GM12878 (cell line): ENCODE results near the gene ACTN2. TPM values are rescaled to one million over a fixed set of nuclear protein-coding genes. Genes with fewer than 3 reads are reported as not detected.

Source experiments
- ATAC-seq: fragments of 200-7000 bp; cut with Tn5 transposase; 3 replicates; pipeline ENCODE4 v1.9.1; 2020; ENCODE audit warnings: mild to moderate bottlenecking, moderate library complexity
- BruUV-seq: library from RNA; stranded (reverse); fragments of 400-500 nt; replicated peaks from 2 replicates; lab custom pipeline; 2021; lab: Mats Ljungman, UMichigan
- CTCF ChIA-PET: fragments of 300-600 bp; sonication (Branson Sonifier 250); formaldehyde crosslinking; extraction: SDS; loops from one replicate; lab custom pipeline; 2021; ENCODE audit warnings: inconsistent platforms; lab: Yijun Ruan, JAX
- POLR2A ChIA-PET: fragments of 350-600 bp; formaldehyde crosslinking; extraction: SDS; loops from one replicate; lab custom pipeline; 2021; ENCODE audit warnings: inconsistent platforms; lab: Charles Lee
- RAD21 ChIA-PET: fragments of 300-600 bp; sonication (Branson Sonifier 250); formaldehyde crosslinking; loops from one replicate; lab custom pipeline; 2023; ENCODE audit warnings: antibody characterized with exemption; ENCODE audit not compliant: unreplicated experiment; lab: Charles Lee
- SMC1A ChIA-PET: fragments of 300-600 bp; sonication (Branson Sonifier 250); formaldehyde crosslinking; loops from one replicate; lab custom pipeline; 2023; ENCODE audit not compliant: unreplicated experiment, uncharacterized antibody; lab: Charles Lee
- DNase-seq: peaks from one replicate; pipeline ENCODE4 v3.0.0-alpha.2; 2011; ENCODE audit warnings: low read depth, low spot score
- FAIRE-seq: peaks from 3 replicates; lab custom pipeline; 2011; peaks lifted over from hg19 to GRCh38; lab: Jason Lieb, UNC
- H2AFZ ChIP-seq: 2 replicates; pipeline ENCODE4 v1.6.0; 2011; ENCODE audit warnings: low read depth, low read length, control low read depth; ENCODE audit not compliant: control insufficient read depth
- H3K27ac ChIP-seq: 2 replicates; pipeline ENCODE4 v1.5.1; 2011; ENCODE audit warnings: control low read depth; ENCODE audit not compliant: control insufficient read depth, insufficient read depth
- H3K27me3 ChIP-seq, 2 experiments: replicated peaks in 1 of 2; 2 replicates each; pipeline versions ENCODE4 v1.6.0 to v1.6.1; 2011; ENCODE audit warnings: low read length in 1 of 2; ENCODE audit not compliant: control insufficient read depth in 2 of 2, insufficient read depth in 2 of 2
- H3K36me3 ChIP-seq, 2 experiments: 2 replicates each; pipeline ENCODE4 v1.5.1; 2011; ENCODE audit warnings: low read length in 1 of 2; ENCODE audit not compliant: control insufficient read depth in 2 of 2, insufficient read depth in 2 of 2
- H3K4me1 ChIP-seq: 2 replicates; pipeline ENCODE4 v1.6.1; 2011; ENCODE audit warnings: mild to moderate bottlenecking, low read length, moderate library complexity, mixed read lengths; ENCODE audit not compliant: control insufficient read depth, insufficient read depth
- H3K4me2 ChIP-seq: 2 replicates; pipeline ENCODE4 v1.6.0; 2011; ENCODE audit warnings: control low read depth; ENCODE audit not compliant: control insufficient read depth, insufficient read depth
- H3K4me3 ChIP-seq: fragments of 200-600 bp; sonication (generic); 2 replicates; pipeline ENCODE4 v1.5.1; 2016
- H3K79me2 ChIP-seq: 2 replicates; pipeline ENCODE4 v1.6.0; 2011; ENCODE audit warnings: low read length; ENCODE audit not compliant: control insufficient read depth, insufficient read depth
- H3K9ac ChIP-seq: 2 replicates; pipeline ENCODE4 v1.8.0; 2011; ENCODE audit warnings: low read length, control low read depth, mixed read lengths; ENCODE audit not compliant: control insufficient read depth, insufficient read depth
- H3K9me3 ChIP-seq: replicated peaks from 3 replicates; pipeline ENCODE4 v1.5.1; 2011; ENCODE audit warnings: mild to moderate bottlenecking, low read length; ENCODE audit not compliant: control insufficient read depth, insufficient read depth
- H4K20me1 ChIP-seq: 2 replicates; pipeline ENCODE4 v1.6.0; 2011; ENCODE audit not compliant: control insufficient read depth, insufficient read depth
- DPF2 ChIP-seq: fragments of 450-650 bp; IDR thresholded peaks from 2 replicates; pipeline ENCODE4 v1.6.1; 2017; ENCODE audit warnings: mild to moderate bottlenecking
- MEF2A ChIP-seq: IDR thresholded peaks from 2 replicates; pipeline ENCODE4 v1.6.1; 2011; ENCODE audit warnings: low read depth, mild to moderate bottlenecking, low read length, moderate library complexity; ENCODE audit not compliant: insufficient read depth
- PKNOX1 ChIP-seq: fragments of 450-650 bp; IDR thresholded peaks from 2 replicates; pipeline ENCODE4 v1.6.1; 2016; ENCODE audit warnings: mild to moderate bottlenecking
- RELB ChIP-seq: fragments of 450-650 bp; IDR thresholded peaks from 2 replicates; pipeline ENCODE4 v1.6.1; 2017; ENCODE audit warnings: low read depth, mild to moderate bottlenecking, moderate library complexity
- TCF7 ChIP-seq: IDR thresholded peaks from 2 replicates; pipeline ENCODE4 v1.6.1; 2014; ENCODE audit warnings: antibody characterized with exemption, borderline replicate concordance
- ZZZ3 ChIP-seq: IDR thresholded peaks from 2 replicates; pipeline ENCODE4 v1.6.1; 2011; ENCODE audit warnings: low read depth; ENCODE audit not compliant: control insufficient read depth, insufficient read length
- WGBS: methylation state at CpG from one replicate; pipeline ENCODE4 v1.1.6; 2016; ENCODE audit warnings: low lambda C conversion rate; ENCODE audit not compliant: insufficient replicate concordance, insufficient coverage; ENCODE audit errors: missing lambda C conversion rate; 5-methylcytosine and 5-hydroxymethylcytosine counted together
- in situ Hi-C: fragments of 300-500 bp; cut with MboI; formaldehyde crosslinking; loops from 9 replicates; pipeline ENCODE4 v1.14.3; 2018; ENCODE audit warnings: mixed read lengths
- intact Hi-C: fragments of 100-400 bp; cut with micrococcal nuclease; formaldehyde crosslinking; loops from one replicate; pipeline ENCODE4 v1.14.2; 2022; ENCODE audit not compliant: unreplicated experiment
- polyA plus RNA-seq, 11 experiments: library from polyadenylated mRNA; depleted of rRNA in 4 of 11; unstranded in 6 of 11; stranded (reverse) in 5 of 11; fragments of >200 nt; fragmentation: Nextera tagmentation in 4 of 11; fragmentation: Illumina TruSeq in 1 of 11; extraction: Ambion mirVana in 4 of 11; extraction: Trizol in 1 of 11; gene quantifications; 1 replicate in 1 of 11; 2 replicates in 10 of 11; pipeline versions ENCODE4 v1.2.1 to v1.2.3, GENCODE V29; 2011 to 2016; ENCODE audit warnings: inconsistent platforms in 2 of 11, missing spikeins in 2 of 11, low read depth in 1 of 11
- total RNA-seq, 4 experiments: library from RNA; depleted of rRNA in 3 of 4; stranded (reverse); fragments of >200 nt in 3 of 4; fragmentation: Illumina TruSeq in 1 of 4; extraction: Trizol in 1 of 4; gene quantifications; 2 replicates each; pipeline versions ENCODE4 v1.2.1 to v1.2.3, GENCODE V29; 2013 to 2021

Gene ACTN2
- total and polyA plus RNA-seq, 10 of the 15 experiments (the other 5 are each of a cell fraction or from before 2014, with no cell fraction given) = 0.10 TPM; not detected in 9

DNA sequence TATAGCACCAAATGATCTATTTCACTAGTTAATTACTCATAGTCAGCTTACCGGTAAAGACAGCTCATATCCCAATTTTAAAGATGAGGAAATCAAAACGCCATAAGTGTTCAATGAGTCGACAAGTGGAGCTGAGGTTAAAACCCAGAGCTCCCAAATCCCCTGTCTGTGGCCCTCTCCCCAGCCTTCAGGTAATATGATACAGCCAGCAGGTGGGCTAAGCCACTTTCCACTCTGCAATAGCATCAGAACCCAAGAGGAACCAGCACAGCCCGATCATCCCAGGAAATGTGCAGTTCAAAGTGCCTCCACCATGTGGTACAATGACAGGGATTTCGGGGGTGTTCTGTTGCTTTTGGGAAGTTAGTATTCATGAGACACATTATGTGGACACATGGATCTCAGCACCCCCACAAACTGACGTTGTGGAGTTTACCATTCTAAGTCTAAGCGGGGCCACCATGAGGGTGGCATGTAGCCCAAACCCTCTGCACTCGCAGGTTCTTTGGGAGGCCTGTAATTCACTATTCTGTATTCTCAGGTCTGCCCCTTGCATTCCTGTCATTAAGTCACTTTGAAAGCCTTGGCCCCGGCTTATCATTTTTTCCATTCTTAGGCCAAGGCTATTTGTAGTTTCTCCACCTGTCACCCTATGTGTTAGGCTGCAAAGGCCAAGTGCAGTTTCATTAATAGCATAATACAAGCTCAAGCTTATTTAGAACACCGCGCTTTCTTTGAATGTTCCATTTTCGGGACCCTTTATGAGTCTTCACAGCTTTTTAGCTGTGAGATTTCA, 26.3 kb upstream of the ACTN2 start:
- Histone ChIP-seq H2AFZ (no peak overlapping the region), H3K4me3 (no peak overlapping the region), H3K27me3 (no peaks in the 10 kb centered on the region), H3K27ac (no peak overlapping the region), H3K9ac (no peak overlapping the region), H3K9me3 (no peaks in the 10 kb centered on the region), H3K79me2 (no peaks in the 10 kb centered on the region), H4K20me1 (no peaks in the 10 kb centered on the region), H3K36me3 (no peaks in the 10 kb centered on the region), H3K4me1 (no peaks in the 10 kb centered on the region), H3K4me2 (no peak overlapping the region)
- no peak for FAIRE-seq
- 44% methylated on average over 12 of the region's 12 CpGs for WGBS
- DNase-seq = no peak
- in situ Hi-C loops (no loop called here), intact Hi-C loops (no loop called here)
- POLR2A ChIA-PET = no interaction called here
- no peak for ATAC-seq
- RAD21 ChIA-PET = no interaction called here
- no TSS peak for BruUV-seq
- CTCF ChIA-PET = no interaction called here
- SMC1A ChIA-PET = no interaction called here
- TF ChIP-seq ZZZ3 (no peak), TCF7 (no peak), MEF2A (no peak), RELB (no peak), PKNOX1 (no peak), DPF2 (no peak)
